Stimulated activated CD8-positive, alpha-beta memory T cell treated with anti-CD3 and anti-CD28 coated beads, Interleukin-15, amount 100 ng/mL, for 48 hours (primary cell): ENCODE results near the gene ARHGAP23.
"Not testable (repeated sequence)": the region's sequence is repeated elsewhere in the genome, so short reads cannot be mapped to it uniquely, and the experiment has no call there.

Experiments
- DNase-seq, 2 donors: peaks; one replicate each; pipeline ENCODE4 v3.0.0-alpha.2; 2020; ENCODE audit warnings: low read depth in 2 of 2

The ARHGAP23 gene

GRCh38 chr17:38512473-38513058 lies 84.3 kb downstream of the ARHGAP23 start:
- DNase-seq: no peak

- not testable (repeated sequence) for DNase-seq
These were observed 98.3 kb downstream of the ARHGAP23 start for GRCh38 chr17:38526526-38526925.

GRCh38 chr17:38528141-38528540 lies 99.9 kb downstream of the ARHGAP23 start:
- DNase-seq: not testable (repeated sequence)

- DNase-seq: not testable (repeated sequence)
These were observed 102.6 kb downstream of the ARHGAP23 start for GRCh38 chr17:38530856-38531255.

GRCh38 chr17:38531761-38532160 lies 103.5 kb downstream of the ARHGAP23 start:
- not testable (repeated sequence) for DNase-seq

GRCh38 chr17:38532451-38532850 lies 104.2 kb downstream of the ARHGAP23 start:
- no peak for DNase-seq

GRCh38 chr17:38533241-38533640 lies 105.0 kb downstream of the ARHGAP23 start:
- DNase-seq: no peak

- DNase-seq: no peak
These were observed 105.7 kb downstream of the ARHGAP23 start for GRCh38 chr17:38533866-38534497.

- DNase-seq: no peak
These were observed 106.2 kb downstream of the ARHGAP23 start for GRCh38 chr17:38534498-38534885.

GRCh38 chr17:38535886-38536285 lies 107.6 kb downstream of the ARHGAP23 start:
- DNase-seq: no peak

GRCh38 chr17:38536661-38537060 lies 108.4 kb downstream of the ARHGAP23 start:
- no peak for DNase-seq

- DNase-seq: no peak
These were observed 110.6 kb downstream of the ARHGAP23 start for GRCh38 chr17:38538906-38539305.

GRCh38 chr17:38539386-38539785 lies 111.1 kb downstream of the ARHGAP23 start:
- no peak for DNase-seq

- no peak for DNase-seq
These were observed 112.3 kb downstream of the ARHGAP23 start for GRCh38 chr17:38540514-38541045.

- no peak for DNase-seq
These were observed 113.0 kb downstream of the ARHGAP23 start for GRCh38 chr17:38541281-38541680.

GRCh38 chr17:38542286-38542685 lies 114.0 kb downstream of the ARHGAP23 start:
- DNase-seq: no peak

- no peak for DNase-seq
These were observed 115.3 kb downstream of the ARHGAP23 start for GRCh38 chr17:38543403-38544174.

GRCh38 chr17:38544175-38544838 lies 116.0 kb downstream of the ARHGAP23 start:
- no peak for DNase-seq

GRCh38 chr17:38544839-38545209 lies 116.6 kb downstream of the ARHGAP23 start:
- no peak for DNase-seq

- no peak for DNase-seq
These were observed 117.4 kb downstream of the ARHGAP23 start for GRCh38 chr17:38545531-38546225.

GRCh38 chr17:38546396-38546795 lies 118.1 kb downstream of the ARHGAP23 start:
- DNase-seq: no peak

- DNase-seq: no peak
These were observed 119.2 kb downstream of the ARHGAP23 start for GRCh38 chr17:38547444-38547843.
